HepG2 (cell line): Measurements from ENCODE around the gene FAM219A. TPM values are rescaled to one million over a fixed set of nuclear protein-coding genes. Genes with fewer than 3 reads are reported as not detected.
A peak's percentile ranks its signal among the peaks of the same experiment; 100 is the strongest.

Experiments used
- ATAC-seq: fragments of 200-7000 bp; cut with Tn5 transposase; 3 replicates; pipeline ENCODE4 v1.9.1; 2020; ENCODE audit warnings: mild to moderate bottlenecking, moderate library complexity
- BruUV-seq: library from RNA; stranded (reverse); fragments of 400-500 nt; replicated peaks from 2 replicates; lab custom pipeline; 2021; lab: Mats Ljungman, UMichigan
- CTCF ChIA-PET: fragments of 300-600 bp; formaldehyde crosslinking; extraction: SDS; loops from one replicate; lab custom pipeline; 2021; ENCODE audit warnings: low total read pairs, inconsistent platforms, low intra/inter-chr PET ratio; lab: Yijun Ruan, JAX
- POLR2A ChIA-PET: fragments of 350-600 bp; sonication (Branson Sonifier 250); formaldehyde crosslinking; loops from one replicate; lab custom pipeline; 2020; ENCODE audit warnings: antibody characterized with exemption, inconsistent platforms; lab: Yijun Ruan, JAX
- DNase-seq: peaks from one replicate; pipeline ENCODE4 v3.0.0-alpha.2; 2015; ENCODE audit warnings: low spot score
- FAIRE-seq: peaks from 3 replicates; lab custom pipeline; 2011; peaks lifted over from hg19 to GRCh38; lab: Jason Lieb, UNC
- H2AFZ ChIP-seq: one replicate; pipeline ENCODE4 v1.6.1; 2011; ENCODE audit warnings: low read length, inconsistent platforms
- H3K27ac ChIP-seq: fragments of 300-600 bp; 3 replicates; pipeline ENCODE4 v1.8.0; 2011; ENCODE audit warnings: mixed run types, mild to moderate bottlenecking, mixed read lengths, low read length, inconsistent platforms; ENCODE audit not compliant: insufficient read depth; ENCODE audit errors: extremely low read length
- H3K27me3 ChIP-seq, 2 experiments: fragments of 200-600 bp in 1 of 2; 2 replicates in 1 of 2; 3 replicates in 1 of 2; pipeline versions ENCODE4 v1.6.0 to v1.8.0; 2011; ENCODE audit warnings: low read length in 2 of 2, mild to moderate bottlenecking in 2 of 2, moderate library complexity in 2 of 2, inconsistent platforms in 1 of 2; ENCODE audit not compliant: insufficient read depth in 2 of 2, control insufficient read depth in 1 of 2
- H3K36me3 ChIP-seq, 2 experiments: fragments of 200-600 bp in 1 of 2; replicated peaks in 1 of 2; 2 replicates in 1 of 2; 3 replicates in 1 of 2; pipeline versions ENCODE4 v1.5.1 to v1.8.0; 2011; ENCODE audit warnings: low read length in 2 of 2, inconsistent platforms in 1 of 2; ENCODE audit not compliant: insufficient read depth in 2 of 2, control insufficient read depth in 1 of 2
- H3K4me1 ChIP-seq: 2 replicates; pipeline ENCODE4 v1.5.1; 2012; ENCODE audit warnings: low read length, inconsistent platforms; ENCODE audit not compliant: insufficient read depth
- H3K4me2 ChIP-seq: 2 replicates; pipeline ENCODE4 v1.6.0; 2011; ENCODE audit warnings: low read depth, low read length, inconsistent platforms
- H3K4me3 ChIP-seq, 3 experiments: fragments of 200-600 bp in 1 of 3; sonication (generic), shearing (Covaris generic) in 1 of 3; replicated peaks in 1 of 3; 2 replicates each; pipeline ENCODE4 v1.5.1; 2011 to 2016; ENCODE audit warnings: low read length in 3 of 3, inconsistent platforms in 2 of 3, low read depth in 2 of 3, mild to moderate bottlenecking in 2 of 3, control low read depth in 1 of 3, mixed read lengths in 1 of 3; ENCODE audit not compliant: insufficient read depth in 1 of 3
- H3K79me2 ChIP-seq: one replicate; pipeline ENCODE4 v1.6.1; 2011; ENCODE audit warnings: low read length, inconsistent platforms; ENCODE audit not compliant: insufficient read depth
- H3K9ac ChIP-seq: 2 replicates; pipeline ENCODE4 v1.6.0; 2011; ENCODE audit warnings: mild to moderate bottlenecking, low read depth, low read length, inconsistent platforms; ENCODE audit not compliant: insufficient read depth
- H3K9me3 ChIP-seq: 2 replicates; pipeline ENCODE4 v1.5.1; 2012; ENCODE audit warnings: mild to moderate bottlenecking, low read length
- H4K20me1 ChIP-seq: 2 replicates; pipeline ENCODE4 v1.6.0; 2011; ENCODE audit warnings: inconsistent platforms, mild to moderate bottlenecking, low read length, moderate library complexity; ENCODE audit not compliant: insufficient read depth
- MBNL3 ChIP-seq: fragments of 250-450 bp; sonication (Bioruptor Pico); conservative IDR thresholded peaks from 2 replicates; pipeline ENCODE4 v1.8.0; 2022; ENCODE audit warnings: mild to moderate bottlenecking, inconsistent platforms
- NFE2L1 ChIP-seq: sonication (generic); formaldehyde crosslinking; IDR thresholded peaks from 2 replicates; pipeline ENCODE4 v1.4.0; 2020; ENCODE audit warnings: missing genetic modification reagents, mild to moderate bottlenecking, borderline replicate concordance
- RXRA ChIP-seq: sonication (generic); formaldehyde crosslinking; IDR thresholded peaks from 2 replicates; pipeline ENCODE4 v1.5.1; 2020; ENCODE audit warnings: missing genetic modification reagents
- SMAD9 ChIP-seq: sonication (generic); formaldehyde crosslinking; IDR thresholded peaks from 2 replicates; pipeline ENCODE4 v1.5.1; 2020; ENCODE audit warnings: mild to moderate bottlenecking, missing genetic modification reagents
- SPEN ChIP-seq: sonication (generic); formaldehyde crosslinking; IDR thresholded peaks from 2 replicates; pipeline ENCODE4 v1.5.1; 2020; ENCODE audit warnings: low read depth, mild to moderate bottlenecking, missing genetic modification reagents
- ZNF614 ChIP-seq: IDR thresholded peaks from 2 replicates; pipeline ENCODE4 v1.6.1; 2018; ENCODE audit warnings: missing biosample characterization, missing genetic modification reagents, inconsistent platforms, borderline replicate concordance
- ZNF841 ChIP-seq: sonication (generic); formaldehyde crosslinking; IDR thresholded peaks from 2 replicates; pipeline ENCODE4 v1.8.1; 2023; ENCODE audit warnings: missing genetic modification reagents, borderline replicate concordance
- WGBS: methylation state at CpG from one replicate; pipeline ENCODE4 v1.1.6; 2017; ENCODE audit warnings: low lambda C conversion rate; 5-methylcytosine and 5-hydroxymethylcytosine counted together
- in situ Hi-C: cut with HindIII; loops from 2 replicates; pipeline ENCODE4 v1.10.0; 2017; ENCODE audit warnings: low pct_unique_long_range_greater_than_20kb; ENCODE audit not compliant: extremely low pct_ligation_motif_present
- intact Hi-C: fragments of 100-400 bp; cut with micrococcal nuclease; formaldehyde crosslinking; loops from one replicate; pipeline ENCODE4 v1.10.0; 2022; ENCODE audit not compliant: unreplicated experiment
- polyA plus RNA-seq, 8 experiments: library from polyadenylated mRNA; depleted of rRNA in 3 of 8; stranded (reverse) in 7 of 8; unstranded in 1 of 8; fragments of >200 nt; fragmentation: Illumina TruSeq in 4 of 8; extraction: Trizol in 4 of 8; gene quantifications; 2 replicates each; pipeline versions ENCODE4 v1.2.1 to v1.2.3, GENCODE V29; 2011 to 2016; ENCODE audit warnings: low read depth in 4 of 8, missing spikeins in 1 of 8, mixed read lengths in 1 of 8; ENCODE audit not compliant: insufficient read depth in 1 of 8
- total RNA-seq, 5 experiments: library from RNA; depleted of rRNA; stranded (reverse); fragments of >200 nt; fragmentation: Illumina TruSeq; extraction: Trizol; gene quantifications; 2 replicates each; pipeline ENCODE4 v1.2.3, GENCODE V29; 2016; ENCODE audit warnings: low read depth in 1 of 5
- TF ChIP-seq, protein P1 (sequence below): sonication (generic); formaldehyde crosslinking; IDR thresholded peaks from 2 replicates; pipeline ENCODE4 v1.4.0; 2020; ENCODE audit warnings: mild to moderate bottlenecking, missing genetic modification reagents
- TF ChIP-seq, protein P2 (sequence below): sonication (generic); formaldehyde crosslinking; IDR thresholded peaks from 2 replicates; pipeline ENCODE4 v1.9.0; 2021; ENCODE audit warnings: mild to moderate bottlenecking, missing genetic modification reagents

Gene FAM219A
- total and polyA plus RNA-seq, 2 of the 13 experiments (the other 11 are each of a cell fraction or from before 2014, with no cell fraction given), result 3.9 to 6.4 TPM

DNA sequence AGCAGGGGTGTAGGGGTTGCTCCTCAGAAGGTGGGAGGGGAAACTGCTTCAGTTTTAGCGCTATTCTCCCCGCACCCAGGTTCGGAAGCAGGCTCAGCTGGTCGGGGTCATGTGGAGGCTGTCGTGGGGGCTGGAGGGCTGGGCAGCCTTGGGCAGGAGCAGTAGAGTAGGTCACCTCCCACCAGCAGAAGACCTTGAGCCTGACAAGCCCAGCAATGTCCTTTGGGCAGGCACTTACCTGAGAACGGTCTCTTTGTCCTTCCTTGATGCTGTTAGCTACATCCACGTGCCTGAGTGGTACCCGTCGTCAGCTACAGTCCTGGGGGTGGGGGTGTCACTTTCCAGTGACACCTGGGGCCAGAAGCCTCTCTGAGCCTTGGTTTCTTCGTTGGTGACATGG, 44.1 kb upstream of the FAM219A start:
- no peak for FAIRE-seq
- no CpG with 5 or more reads among the region's 10 CpGs for WGBS
- in situ Hi-C loops, result loop anchor here (5.0 kb wide), 1 partner anchor 70 kb away; no protein-coding TSS in a partner anchor
- H2AFZ ChIP-seq, result no peak overlapping the region
- POLR2A ChIA-PET, result interaction anchor here (1.0 to 1.9 kb wide), 2 partner anchors 10 to 168 kb away, joined by 3 to 10 read pairs; no protein-coding TSS in a partner anchor
- H3K27ac ChIP-seq, result no peak overlapping the region
- DNase-seq, result peak; percentile 18
- H3K27me3 ChIP-seq, result peaks cover 0 to 29% of the 10 kb centered on the region in 2 experiments; a peak in 2 of 5 replicates
- CTCF ChIA-PET, result interaction anchor here (1.7 to 3.9 kb wide), 3 partner anchors 45 to 99 kb away, joined by 5 to 28 read pairs (median 19); no protein-coding TSS in a partner anchor
- no peaks in the 10 kb centered on the region for H3K36me3 ChIP-seq
- intact Hi-C loops, result loop anchor here (5.0 to 10.0 kb wide), 3 partner anchors 45 to 168 kb away; no protein-coding TSS in a partner anchor
- no TSS peak for BruUV-seq
- H3K79me2 ChIP-seq, result no peaks in the 10 kb centered on the region
- H3K4me3 ChIP-seq, result no peak overlapping the region
- TF ChIP-seq ZNF614 (CRISPR knock-in tag) (no peak), RXRA (CRISPR knock-in tag) (peak; percentile 34; the same call in 1 of the 2 replicates)
- H3K9me3 ChIP-seq, result no peaks in the 10 kb centered on the region
- no peak overlapping the region for H3K9ac ChIP-seq
- H3K4me2 ChIP-seq, result 0 out of 2 replicates have a peak overlapping the region, but pooled peaks have one; percentile 29
- H4K20me1 ChIP-seq, result no peaks in the 10 kb centered on the region; the same call in 1 of the 2 replicates
- peaks cover 23% of the 10 kb centered on the region for H3K4me1 ChIP-seq
- peak; percentile 37 for ATAC-seq

DNA sequence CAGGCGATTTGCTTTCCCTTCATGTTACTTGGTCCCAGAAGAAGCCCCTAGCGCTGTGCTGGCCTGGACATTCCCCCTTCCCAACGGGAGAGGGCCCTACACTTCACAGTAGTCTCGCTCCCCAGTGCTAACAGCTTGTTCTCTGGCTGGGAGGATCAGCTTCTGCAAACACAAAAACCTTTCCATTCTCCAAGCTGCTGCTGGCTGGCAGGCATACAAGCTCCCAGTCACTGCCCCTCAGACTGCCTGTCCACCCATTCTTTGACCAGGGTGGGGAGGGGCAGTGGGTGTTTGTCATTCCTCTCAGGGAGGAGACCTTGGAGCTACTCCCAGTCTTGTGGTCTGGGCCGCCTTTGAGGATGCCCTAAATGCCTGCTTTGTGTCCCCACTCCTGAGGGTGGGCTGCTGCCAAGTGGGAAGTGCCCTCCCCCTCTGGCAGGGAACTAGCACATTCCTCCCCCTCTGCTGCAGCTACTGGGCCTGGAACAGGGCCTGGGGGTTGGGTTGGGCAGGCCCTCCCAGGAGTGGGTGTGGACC, 43.6 kb upstream of the FAM219A start:
- Histone ChIP-seq H3K4me1 (peaks cover 23% of the 10 kb centered on the region), H3K27ac (no peak overlapping the region), H3K4me2 (0 out of 2 replicates have a peak overlapping the region, but pooled peaks have one; percentile 29), H3K9me3 (no peaks in the 10 kb centered on the region), H3K79me2 (no peaks in the 10 kb centered on the region), H3K27me3 (peaks cover 0 to 28% of the 10 kb centered on the region in 2 experiments; a peak in 2 of 5 replicates), H3K9ac (no peak overlapping the region), H2AFZ (no peak overlapping the region), H3K4me3 (no peak overlapping the region), H3K36me3 (no peaks in the 10 kb centered on the region), H4K20me1 (no peaks in the 10 kb centered on the region; the same call in 1 of the 2 replicates)
- 8% methylated on average over 5 of the region's 5 CpGs for WGBS
- ChIA-PET POLR2A (interaction anchor here (0.8 to 1.9 kb wide), 4 partner anchors 11 to 168 kb away, joined by 3 to 10 read pairs (median 3); no protein-coding TSS in a partner anchor), CTCF (interaction anchor here (1.7 to 3.9 kb wide), 4 partner anchors 45 to 169 kb away, joined by 5 to 28 read pairs (median 14); no protein-coding TSS in a partner anchor)
- BruUV-seq, result no TSS peak
- in situ Hi-C loops, result loop anchor here (5.0 kb wide), 1 partner anchor 70 kb away; no protein-coding TSS in a partner anchor
- FAIRE-seq (peak; percentile 55), ATAC-seq (peak; percentile 87), DNase-seq (peak; percentile 83)
- intact Hi-C loops, result loop anchor here (1.0 to 10.0 kb wide), 4 partner anchors 9 to 167 kb away; no protein-coding TSS in a partner anchor
- no peak for TF ChIP-seq NFE2L1 (CRISPR knock-in tag)
- TF ChIP-seq, protein P1, sequence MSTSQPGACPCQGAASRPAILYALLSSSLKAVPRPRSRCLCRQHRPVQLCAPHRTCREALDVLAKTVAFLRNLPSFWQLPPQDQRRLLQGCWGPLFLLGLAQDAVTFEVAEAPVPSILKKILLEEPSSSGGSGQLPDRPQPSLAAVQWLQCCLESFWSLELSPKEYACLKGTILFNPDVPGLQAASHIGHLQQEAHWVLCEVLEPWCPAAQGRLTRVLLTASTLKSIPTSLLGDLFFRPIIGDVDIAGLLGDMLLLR, result no peak
- TF ChIP-seq, protein P2, sequence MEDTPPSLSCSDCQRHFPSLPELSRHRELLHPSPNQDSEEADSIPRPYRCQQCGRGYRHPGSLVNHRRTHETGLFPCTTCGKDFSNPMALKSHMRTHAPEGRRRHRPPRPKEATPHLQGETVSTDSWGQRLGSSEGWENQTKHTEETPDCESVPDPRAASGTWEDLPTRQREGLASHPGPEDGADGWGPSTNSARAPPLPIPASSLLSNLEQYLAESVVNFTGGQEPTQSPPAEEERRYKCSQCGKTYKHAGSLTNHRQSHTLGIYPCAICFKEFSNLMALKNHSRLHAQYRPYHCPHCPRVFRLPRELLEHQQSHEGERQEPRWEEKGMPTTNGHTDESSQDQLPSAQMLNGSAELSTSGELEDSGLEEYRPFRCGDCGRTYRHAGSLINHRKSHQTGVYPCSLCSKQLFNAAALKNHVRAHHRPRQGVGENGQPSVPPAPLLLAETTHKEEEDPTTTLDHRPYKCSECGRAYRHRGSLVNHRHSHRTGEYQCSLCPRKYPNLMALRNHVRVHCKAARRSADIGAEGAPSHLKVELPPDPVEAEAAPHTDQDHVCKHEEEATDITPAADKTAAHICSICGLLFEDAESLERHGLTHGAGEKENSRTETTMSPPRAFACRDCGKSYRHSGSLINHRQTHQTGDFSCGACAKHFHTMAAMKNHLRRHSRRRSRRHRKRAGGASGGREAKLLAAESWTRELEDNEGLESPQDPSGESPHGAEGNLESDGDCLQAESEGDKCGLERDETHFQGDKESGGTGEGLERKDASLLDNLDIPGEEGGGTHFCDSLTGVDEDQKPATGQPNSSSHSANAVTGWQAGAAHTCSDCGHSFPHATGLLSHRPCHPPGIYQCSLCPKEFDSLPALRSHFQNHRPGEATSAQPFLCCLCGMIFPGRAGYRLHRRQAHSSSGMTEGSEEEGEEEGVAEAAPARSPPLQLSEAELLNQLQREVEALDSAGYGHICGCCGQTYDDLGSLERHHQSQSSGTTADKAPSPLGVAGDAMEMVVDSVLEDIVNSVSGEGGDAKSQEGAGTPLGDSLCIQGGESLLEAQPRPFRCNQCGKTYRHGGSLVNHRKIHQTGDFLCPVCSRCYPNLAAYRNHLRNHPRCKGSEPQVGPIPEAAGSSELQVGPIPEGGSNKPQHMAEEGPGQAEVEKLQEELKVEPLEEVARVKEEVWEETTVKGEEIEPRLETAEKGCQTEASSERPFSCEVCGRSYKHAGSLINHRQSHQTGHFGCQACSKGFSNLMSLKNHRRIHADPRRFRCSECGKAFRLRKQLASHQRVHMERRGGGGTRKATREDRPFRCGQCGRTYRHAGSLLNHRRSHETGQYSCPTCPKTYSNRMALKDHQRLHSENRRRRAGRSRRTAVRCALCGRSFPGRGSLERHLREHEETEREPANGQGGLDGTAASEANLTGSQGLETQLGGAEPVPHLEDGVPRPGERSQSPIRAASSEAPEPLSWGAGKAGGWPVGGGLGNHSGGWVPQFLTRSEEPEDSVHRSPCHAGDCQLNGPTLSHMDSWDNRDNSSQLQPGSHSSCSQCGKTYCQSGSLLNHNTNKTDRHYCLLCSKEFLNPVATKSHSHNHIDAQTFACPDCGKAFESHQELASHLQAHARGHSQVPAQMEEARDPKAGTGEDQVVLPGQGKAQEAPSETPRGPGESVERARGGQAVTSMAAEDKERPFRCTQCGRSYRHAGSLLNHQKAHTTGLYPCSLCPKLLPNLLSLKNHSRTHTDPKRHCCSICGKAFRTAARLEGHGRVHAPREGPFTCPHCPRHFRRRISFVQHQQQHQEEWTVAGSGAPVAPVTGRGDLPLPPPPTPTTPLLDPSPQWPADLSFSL (CRISPR knock-in tag), result no peak
- no peak for TF ChIP-seq ZNF841 (CRISPR knock-in tag)
- no peak for TF ChIP-seq SMAD9 (CRISPR knock-in tag)
- no peak for TF ChIP-seq SPEN (CRISPR knock-in tag)
- no peak for TF ChIP-seq MBNL3 (CRISPR knock-in tag)
